UCSD-AML1 (cell line): Measurements from ENCODE around the gene LRRC8C.
A peak's percentile ranks its signal among the peaks of the same experiment; 100 is the strongest.

ENCODE experiments used
- DNase-seq: peaks from one replicate; lab custom pipeline; 2025; ENCODE audit not compliant: unreplicated experiment; lab: John Stamatoyannopoulos, UW

The LRRC8C gene

DNA sequence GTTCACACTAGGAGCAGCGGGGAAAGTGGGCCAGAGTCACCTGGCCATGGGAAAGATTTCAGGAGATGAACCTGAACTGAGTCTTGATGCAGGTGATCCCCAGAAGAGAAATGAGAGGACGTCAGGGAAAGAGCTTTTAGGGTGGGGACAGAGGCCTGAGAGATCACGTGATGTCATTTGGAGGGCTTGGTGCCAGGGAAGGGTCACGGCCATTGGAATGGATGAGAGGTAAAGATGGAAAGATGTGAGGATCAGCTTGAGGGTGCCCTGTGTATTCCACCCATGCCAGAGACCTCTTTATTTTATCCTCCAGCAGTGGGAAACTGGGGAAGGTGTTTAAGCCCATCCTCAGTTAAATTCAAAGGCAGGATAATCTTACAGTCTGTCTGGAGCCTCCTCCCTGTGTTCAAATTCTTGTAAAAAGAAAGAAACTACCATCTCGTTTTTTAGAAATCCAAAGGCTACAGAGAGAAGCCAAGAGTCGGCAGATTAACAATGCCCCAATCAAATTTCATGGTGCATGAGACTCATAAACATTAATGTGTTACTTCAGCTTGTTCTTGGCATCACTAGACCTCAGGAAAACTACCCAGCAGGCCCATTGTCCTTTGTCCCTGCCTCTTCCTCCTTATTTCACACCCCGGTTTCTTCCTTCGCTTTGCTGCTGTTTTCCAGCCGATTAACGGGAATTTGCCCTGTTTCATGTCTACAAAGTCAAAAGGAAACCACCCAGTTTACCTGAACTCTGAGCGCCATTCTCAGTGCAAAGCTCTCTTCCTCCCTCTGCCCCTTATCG lies 94.8 kb downstream of the LRRC8C start:
- DNase-seq = no peak

DNA sequence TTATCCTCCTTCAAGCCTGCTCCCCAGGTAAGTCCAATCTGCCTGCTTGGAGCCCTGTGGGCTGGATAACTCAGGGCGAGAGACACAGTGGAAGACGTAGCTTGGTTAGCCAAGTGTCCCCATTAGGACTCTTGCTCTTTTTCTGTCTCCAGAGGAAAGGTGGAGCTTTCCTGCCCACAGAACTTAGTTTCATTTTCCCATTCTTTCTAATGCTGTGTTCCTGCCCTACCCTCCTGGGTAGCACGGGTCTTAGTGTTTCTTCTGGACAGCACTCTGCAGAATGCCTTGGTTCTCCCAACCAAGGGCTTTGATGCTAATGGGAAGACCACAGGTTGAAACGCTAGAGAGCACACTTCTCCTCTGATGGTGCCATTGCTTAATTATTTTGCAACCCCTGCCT lies 95.5 kb downstream of the LRRC8C start:
- DNase-seq = no peak

DNA sequence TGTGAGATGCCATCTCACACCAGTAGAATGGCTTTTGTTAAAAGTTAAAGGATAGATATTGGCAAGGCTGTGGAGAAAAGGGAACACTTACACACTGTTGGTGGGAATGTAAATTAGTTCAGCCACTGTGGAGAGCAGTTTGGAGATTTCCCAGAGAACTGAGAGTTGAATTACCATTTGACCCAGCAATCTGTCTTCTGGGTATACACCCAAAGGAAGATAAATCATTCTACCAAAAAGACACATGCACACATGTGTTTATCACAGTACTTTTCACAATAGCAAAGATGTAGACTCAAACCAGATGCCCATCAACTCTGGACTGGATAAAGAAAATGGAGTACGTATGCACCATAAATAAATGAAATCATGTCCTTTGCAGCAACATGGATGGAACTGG lies 99.3 kb downstream of the LRRC8C start:
- DNase-seq = no peak

DNA sequence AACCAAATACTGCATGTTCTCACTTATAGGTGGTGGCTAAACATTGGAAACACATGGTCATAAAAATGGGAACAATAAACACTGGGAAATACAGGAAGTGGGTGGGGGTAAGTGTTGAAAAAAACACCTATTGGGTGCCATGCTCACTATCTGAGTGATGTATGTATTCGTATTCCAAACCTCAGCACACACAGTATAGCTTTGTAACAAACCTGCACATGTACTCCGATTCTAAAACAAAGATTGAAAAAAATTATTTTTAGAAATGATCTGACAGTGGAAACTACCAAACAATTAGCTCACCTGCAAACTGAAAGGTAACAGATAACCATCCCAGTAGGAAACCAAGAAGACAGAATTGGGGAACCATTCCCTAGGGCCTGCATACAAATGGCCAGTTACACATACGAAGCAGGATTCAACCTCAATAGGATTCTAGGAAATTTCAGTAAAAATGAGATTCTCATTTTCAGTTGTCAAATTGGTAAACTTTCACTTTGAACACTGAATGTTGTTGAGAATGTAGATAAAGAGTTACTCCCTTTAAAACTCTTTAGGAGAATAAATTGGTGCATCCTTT lies 99.8 kb downstream of the LRRC8C start:
- DNase-seq = no peak

DNA sequence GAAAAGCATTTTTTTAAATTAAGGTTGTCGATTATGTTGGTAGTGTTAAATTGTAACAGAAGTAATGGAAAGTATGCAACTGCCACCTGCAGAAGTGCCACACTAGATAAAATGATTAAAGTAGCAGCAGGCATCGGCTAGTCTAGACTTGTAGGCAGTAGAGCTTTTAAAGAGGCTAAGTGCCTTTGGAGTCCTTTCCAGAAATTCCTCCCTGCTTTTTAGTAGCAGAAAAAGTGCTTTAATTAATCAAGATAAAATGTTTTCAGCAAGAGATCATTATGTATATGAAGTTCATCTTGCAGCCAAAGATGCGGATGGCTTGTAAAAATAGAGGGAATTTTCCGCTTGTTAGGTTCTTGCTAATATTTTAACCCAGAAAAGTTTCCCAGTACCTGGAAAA lies 100.8 kb downstream of the LRRC8C start:
- DNase-seq = no peak

DNA sequence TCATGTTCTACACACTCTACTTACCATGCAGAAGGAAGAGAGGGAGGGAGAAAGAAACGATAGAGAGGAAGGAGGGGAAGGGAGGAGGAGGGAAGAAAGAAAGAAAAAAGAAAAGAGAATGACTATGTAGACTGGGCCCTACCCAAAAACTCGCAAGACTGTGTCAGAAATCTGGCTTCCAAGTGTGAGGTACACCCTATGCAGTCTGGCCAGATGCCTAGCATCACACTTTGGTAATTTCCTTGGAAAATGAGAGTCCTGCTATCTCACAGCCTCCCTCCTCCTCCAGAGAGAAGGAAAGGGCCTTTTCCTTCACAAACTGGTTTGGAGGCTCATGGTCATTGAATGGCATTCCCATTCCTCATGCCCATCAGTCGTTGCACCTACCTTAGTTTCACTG lies 101.5 kb downstream of the LRRC8C start:
- DNase-seq = no peak

DNA sequence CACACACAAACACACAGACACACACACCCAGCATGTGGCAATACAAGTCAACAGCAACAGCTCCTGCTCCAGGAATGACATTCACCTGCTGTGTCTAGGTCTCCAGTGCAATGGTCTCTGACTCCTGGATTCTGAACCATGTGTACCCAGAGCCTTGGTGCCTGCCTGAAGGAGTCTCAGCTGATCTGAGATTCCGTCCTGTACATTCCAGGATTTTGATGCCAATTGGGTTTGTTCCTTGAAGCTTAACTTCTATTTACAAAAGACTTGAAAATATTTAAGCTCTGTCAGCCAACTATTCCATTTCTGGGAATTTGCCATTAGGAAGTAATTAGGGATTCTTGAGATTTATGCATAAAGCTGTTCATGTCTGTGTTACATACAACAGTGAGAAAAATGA lies 102.6 kb downstream of the LRRC8C start:
- no peak for DNase-seq

DNA sequence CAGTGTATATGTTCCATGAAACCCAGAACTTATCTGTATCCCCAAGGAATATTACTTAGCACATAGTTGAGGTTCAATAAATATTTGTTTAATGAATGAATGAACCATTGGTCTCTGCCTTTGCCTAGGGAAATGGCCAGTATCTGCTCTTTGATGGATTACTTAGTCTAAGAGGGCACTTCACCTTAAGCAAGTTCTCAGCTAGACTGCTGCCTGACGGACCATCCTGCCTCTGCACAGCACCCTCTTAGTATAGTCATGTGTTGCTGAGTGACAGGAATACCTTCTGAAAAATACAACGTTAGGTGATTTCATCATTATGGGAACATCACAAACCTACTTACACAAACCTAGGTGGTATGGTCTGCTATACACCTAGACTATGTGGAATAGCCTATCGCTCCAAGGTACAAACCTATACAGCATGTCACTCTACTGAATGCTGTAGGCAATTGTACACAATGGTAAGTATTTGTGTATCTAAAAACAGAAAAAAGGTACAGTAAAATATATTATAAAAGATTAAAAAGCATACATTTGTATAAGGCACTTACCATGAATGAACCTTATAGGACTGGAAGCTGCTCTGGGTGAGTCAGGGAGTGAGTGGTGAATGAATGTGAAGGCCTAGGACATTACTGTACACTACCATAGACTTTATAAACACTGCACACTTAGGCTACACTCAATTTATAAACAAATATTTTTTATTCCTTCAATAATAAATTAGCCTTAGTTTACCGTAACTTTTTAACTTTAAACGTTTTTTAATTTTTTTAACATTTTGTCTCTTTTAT lies 104.2 kb downstream of the LRRC8C start:
- DNase-seq = no peak

DNA sequence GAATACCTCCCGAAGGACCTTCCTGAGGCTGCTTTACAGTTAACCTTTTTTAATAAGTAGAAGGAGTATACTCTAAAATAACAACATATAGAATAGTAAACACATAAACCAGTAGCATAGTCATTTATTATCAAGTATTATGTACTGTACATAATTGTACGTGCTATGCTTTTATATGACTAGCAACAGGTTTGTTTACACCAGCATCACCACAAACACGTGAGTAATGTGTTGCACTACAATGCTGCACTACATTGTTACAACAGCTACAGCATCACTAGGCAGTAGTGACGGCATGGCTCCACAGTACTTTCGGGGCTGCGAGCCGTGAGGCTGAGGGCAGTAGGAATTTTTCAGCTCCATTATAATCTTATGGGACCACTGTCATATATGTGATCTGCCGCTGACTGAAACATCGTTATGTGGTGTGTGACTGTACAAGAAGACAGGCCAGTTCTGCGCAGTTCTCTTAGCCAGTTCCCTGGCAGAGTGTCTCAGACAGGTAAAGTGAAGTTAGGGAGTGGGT lies 105.1 kb downstream of the LRRC8C start:
- DNase-seq = no peak

DNA sequence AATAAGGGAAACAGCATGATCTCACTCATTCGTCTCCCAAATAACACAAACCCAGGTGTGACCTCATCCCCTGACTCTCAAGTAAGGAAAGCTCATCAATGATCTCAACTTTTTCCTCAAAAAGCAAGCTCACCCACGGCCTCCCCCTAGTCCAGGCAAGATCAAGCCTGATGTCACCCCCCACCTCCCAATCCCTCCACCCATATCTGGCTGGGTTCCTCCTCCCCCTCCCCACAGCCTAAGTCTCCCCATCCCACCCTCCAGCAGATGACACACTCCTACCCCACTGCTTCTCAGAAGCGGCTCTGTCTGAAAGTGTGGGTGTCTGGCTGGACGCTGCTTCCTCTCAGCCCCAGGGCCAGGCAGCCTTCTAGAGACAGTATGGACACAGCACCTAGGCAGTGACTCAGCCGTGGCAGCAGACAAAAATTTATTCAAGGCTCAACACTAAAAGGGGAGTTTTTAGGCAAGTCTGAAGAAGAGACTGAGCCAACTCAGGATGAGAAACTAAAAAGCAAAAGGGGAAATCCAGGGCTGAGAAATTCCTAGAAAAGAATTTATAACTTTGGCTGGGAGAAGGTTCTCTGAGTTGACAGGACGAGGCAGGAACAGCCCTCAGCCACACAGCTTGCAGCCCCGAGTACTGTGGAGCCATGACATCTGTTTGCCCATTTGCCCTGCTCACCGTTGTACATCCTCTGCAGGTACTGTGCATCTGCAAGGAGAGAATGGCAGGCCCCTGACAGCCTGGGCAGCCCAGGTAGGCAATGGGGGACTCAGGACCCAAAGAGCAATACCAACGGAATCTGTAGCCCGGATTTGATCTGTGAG lies 106.3 kb downstream of the LRRC8C start:
- no peak for DNase-seq

DNA sequence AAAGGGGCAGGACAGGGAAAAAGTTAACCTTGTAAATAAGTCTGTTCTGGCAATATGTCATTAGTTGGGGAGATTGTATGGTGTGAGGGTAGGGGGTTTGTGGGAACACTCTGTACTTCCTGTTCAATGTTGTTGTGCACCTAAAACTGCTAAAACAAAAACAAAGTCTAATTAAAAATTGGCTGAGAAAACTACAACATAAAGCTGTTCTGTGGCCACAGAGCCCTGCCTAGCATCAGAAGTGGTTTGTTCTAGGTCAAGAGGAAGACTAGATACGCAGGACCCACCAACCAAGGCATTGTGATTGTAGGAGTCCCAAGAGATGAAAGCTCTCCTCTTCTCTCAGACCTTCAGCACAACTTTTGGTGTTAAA lies 106.9 kb downstream of the LRRC8C start:
- DNase-seq = no peak

DNA sequence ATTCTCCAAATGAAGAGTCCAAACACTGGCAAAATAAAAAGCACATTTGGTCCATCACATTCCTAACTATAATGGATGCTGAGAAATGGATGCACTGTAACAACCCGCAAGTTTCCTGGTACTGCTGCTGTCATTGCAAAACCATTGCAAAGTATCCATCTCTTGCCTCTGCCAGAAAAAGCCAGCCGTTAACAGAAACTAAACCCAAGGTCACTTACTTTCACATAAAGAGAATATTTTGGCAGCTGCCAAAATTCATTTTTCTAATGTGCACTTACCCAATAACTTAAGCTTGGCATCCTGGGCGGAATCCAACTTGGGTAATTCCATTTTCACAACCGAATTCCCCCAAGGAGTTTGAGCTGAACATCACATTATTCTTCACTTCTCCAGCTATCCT lies 110.9 kb downstream of the LRRC8C start:
- no peak for DNase-seq

DNA sequence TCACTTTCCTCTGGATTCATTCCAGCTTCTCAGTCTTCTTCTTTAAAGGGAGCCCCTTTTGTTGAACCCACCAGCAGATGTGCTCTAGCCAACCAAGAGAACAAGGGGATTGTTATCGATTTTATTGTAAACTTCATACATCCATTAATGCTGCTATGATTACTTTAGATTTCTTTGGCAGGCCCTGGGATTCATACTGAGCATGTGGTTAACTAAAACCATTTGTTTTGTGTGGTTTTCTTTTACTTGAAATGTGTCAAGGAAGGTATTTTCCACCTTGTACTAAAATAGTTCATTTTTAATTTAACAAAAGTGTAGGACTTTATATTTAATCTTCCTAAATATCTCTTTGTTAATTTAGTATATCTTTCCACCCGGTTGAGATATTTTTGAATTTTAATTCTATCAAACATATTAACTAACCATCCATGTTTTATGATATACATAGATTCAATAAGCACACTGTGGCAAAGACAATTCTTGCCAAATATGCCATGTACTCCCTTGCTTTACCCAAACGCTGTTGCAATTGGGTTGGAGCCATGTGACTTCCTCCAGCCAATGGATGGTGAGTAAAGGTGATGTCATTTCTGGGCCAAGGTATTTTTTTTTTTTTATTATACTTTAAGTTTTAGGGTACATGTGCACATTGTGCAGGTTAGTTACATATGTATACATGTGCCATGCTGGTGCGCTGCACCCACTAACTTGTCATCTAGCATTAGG lies 113.7 kb downstream of the LRRC8C start:
- no peak for DNase-seq

DNA sequence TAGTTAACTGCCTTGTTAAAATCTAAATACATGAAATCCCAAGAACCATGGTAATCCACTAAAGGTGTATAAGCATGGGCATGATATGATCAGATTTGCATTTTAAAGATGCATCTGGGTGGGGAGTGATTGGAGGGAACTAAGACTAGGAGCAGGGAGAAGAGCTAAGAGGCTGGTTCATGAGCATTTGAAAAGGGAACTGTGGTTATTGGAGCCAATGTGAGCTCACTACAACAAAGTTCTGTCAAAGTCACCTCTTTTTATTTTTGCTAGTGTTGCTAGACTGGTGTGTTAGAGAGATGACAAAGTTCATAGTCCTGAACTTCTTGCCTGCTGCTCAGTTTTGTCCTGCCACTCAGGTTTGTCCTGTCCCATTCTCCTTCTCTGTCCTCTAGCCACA lies 120.8 kb downstream of the LRRC8C start:
- DNase-seq = no peak

DNA sequence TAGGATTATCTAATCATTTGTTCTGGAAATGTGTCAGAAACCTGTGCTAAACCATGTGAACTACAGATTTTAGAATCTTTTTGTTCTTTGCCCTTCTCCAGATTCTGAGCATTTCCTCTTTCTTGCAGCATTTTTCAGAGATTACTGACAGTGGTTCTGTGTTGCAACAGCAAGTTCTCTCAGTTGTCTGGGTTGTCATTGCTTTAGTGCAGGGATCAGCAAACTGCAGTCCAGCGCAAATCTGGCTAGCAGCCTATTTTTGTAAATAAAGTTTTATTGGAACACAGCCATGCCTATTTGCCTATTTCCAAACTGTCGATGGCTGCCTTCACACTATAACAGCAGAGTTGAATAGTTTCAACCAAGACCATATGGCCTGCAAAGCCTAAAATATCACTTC lies 121.6 kb downstream of the LRRC8C start:
- DNase-seq = no peak

DNA sequence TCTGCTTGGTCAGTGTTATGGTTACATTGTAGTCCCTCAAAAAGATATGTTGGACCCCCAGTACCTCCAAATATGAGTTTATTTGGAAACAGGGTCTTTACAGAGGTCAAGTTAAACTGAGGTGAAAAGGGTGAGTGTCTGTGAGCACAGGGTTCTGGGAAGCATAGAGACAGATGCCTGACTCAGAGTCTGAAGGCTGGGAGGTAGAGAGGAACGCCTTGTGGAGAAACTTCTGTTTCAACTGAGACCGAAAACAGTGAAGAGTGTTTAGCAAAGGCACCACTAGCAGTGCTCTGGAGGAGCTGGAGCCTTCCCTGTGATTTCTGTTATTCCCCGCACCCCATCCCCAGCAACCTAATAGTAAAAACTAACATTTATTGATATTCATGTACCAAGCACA lies 122.7 kb downstream of the LRRC8C start:
- no peak for DNase-seq

DNA sequence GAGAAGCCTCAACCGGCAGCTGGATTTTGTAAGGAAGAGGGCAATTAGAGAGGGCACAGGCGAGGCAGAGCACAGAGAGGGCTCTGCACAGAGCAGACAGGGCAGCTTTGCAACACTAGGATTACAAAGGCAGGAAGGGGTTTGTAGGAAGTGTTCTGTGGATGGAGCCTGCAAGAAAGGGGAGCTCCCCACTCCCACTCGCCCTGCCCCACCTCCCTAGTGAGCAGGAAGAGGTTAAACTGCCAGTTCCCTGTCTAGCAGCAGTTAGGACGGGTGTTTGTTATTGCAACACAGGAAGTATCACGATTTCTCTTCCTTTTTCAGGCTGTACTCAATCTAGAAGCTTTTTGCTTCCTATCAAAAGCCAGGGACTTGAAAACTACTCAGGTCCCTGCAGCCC lies 124.6 kb downstream of the LRRC8C start:
- peak; percentile 83 for DNase-seq

DNA sequence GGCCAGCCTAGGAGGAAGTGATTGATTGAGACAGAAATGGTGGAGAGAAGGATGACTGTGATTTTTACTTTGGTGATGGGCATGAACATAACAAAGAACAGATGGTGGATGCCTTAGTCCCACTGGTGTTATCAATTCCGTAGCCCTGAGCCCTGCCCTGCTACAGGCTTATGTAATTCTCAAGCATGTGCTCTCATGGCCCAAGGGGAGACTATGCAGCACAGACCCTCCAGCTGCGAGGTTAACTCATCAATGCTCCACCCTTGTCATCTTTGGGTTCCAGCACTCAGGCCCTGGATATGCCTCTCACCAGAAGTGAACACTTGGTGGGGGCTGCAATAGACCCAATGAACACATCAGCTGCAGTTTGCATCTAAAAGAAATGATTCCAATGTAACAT lies 125.2 kb downstream of the LRRC8C start:
- no peak for DNase-seq

DNA sequence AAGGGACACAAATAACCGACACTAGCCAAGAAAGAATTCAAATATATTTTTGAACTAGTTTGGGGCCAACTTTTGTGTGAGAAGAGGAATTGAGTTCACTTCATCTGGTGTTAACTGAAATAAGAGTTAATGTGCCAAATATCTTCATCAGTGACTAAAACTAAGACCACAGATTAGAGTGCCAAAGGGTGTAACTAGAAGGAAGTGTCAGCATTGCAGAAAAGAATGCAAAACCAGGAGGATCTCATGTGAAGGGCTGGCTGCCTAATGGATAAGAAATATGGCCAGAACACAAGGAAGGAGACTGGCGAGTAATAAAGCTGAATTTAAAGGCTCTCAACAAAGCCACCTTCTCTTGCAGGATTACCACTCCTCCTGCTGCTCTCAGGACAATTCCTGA lies 126.1 kb downstream of the LRRC8C start:
- no peak for DNase-seq

DNA sequence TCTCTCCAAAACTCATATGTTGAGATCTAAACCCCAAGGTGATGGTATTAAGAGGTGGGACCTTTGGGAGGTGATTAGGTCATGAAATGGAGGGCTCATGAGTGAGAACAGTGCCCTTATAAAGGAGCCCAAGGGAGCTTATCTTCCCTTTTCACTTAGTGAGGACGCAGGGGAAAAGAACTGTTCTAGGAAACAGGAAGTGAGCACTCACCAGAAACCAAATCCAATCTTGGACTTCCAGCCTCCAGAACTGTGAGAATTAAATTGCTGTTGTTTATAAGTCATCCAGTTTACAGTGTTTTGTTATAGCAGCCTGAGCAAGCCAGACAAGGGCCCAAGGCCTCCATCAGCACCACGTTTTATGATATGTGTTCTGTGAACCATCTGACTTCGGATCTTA lies 127.6 kb downstream of the LRRC8C start:
- no peak for DNase-seq

DNA sequence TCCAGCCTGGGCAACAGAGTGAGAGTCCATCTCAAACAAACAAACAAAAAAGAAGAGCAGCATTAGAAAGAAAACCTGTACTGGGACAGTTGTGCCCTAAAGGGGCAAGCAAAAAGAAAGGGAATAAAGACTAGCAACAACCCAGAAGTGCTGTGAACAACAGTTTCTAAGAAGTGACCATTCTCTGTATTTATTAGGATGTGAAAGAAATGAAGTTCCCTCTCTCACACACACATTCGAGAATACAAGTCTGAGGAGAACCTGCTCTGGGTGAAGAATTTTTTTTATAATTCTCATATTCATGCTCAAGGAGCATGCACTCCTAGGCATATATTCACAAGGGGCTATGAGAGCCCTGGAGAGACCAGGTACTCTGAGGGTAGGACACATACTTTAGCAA lies 128.4 kb downstream of the LRRC8C start:
- no peak for DNase-seq
